COLO668 (cell line): Measurements from ENCODE around the gene NDFIP2.

ENCODE experiments used
- DNase-seq: peaks from one replicate; lab custom pipeline; 2025; ENCODE audit not compliant: unreplicated experiment; lab: John Stamatoyannopoulos, UW

The NDFIP2 gene

DNA sequence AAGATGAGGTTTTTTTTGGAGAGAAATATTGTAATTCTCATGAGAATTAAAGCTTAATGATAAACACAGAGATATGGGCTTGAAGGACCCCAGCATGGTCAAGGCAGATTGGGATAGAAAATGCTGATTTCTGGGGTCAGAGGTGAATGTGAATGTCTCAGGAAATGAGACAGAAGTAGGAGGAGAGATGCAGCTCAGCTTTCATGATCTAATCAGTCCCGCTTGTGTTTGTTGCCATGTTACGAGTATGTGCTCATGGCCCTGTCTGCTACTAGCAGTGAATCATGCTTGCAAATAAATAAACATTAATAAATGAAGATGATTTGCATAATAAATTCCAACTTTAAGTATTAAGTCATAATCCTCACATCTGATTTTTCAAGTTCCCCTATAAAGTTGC lies 23.0 kb upstream of the NDFIP2 start:
- DNase-seq = no peak

DNA sequence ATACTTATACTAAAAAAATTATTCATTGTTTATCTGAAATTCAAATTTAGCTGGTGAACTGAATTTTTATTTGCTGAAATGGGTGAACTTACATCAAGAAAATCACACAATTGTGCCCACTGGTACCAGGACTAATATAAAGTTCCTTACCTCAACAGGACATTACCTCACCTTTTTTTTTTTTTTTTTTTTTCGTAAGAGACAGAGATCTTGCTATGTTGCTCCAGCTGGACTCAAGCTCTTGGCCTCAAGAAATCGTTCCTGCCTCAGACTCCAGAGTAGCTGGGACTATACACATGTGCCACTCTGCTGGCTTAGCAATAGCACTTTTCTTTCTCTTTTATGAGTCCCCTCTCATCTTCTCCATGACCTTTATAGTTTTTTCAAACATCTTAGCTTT lies 22.5 kb upstream of the NDFIP2 start:
- DNase-seq = no peak

DNA sequence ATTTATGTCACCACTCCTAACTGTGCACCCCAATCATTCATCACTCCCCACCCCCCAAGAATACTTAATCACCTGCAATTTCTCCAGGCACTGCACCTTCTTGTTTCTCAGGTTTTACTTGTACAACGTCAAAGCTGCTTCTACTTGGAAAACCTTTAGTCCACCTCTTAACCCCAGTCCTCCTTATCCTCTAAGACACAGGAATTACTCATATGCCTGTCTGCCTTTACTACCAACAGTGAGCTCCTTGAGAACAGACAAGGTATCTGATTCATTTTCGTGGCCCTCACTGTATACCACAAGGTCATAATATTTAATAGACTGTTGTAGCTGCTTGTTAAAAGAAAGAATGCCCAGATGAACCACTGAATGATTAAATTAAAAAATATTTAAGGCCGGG lies 21.0 kb upstream of the NDFIP2 start:
- DNase-seq = no peak

DNA sequence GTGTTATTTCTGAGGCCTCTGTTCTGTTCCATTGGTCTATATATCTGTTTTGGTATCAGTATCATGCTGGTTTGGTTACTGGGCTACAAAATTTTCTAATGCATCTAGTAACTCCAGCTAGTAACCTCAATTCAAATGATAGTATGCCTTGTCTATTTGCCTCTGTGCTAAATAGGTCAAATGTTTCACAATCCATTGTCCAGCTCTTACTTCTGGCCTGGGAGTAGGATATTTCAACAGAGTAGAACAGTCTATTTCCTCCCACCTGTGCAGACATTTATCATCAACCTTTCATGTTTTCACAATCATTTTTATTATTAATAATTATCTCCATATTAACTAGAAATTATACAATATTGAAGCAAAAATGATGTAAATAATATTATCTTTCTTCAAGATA lies 18.1 kb upstream of the NDFIP2 start:
- no peak for DNase-seq

DNA sequence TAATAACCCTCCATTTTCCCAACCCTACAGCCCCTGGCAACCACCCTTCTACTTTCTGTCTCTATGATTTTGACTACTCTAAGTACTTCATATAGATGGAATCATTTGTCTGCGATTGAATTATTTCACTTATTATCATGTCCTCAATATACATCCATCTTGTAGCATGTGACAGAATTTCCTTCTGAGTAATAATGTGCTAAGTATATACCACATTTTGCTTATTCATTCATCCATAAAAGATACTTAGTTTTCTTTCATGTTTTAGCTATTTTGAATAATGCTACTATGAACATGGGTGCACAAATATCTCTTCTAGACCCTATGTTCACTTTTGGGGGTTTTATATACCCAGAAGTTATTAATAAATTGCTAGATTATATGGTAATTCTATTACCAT lies 17.4 kb upstream of the NDFIP2 start:
- DNase-seq = no peak

DNA sequence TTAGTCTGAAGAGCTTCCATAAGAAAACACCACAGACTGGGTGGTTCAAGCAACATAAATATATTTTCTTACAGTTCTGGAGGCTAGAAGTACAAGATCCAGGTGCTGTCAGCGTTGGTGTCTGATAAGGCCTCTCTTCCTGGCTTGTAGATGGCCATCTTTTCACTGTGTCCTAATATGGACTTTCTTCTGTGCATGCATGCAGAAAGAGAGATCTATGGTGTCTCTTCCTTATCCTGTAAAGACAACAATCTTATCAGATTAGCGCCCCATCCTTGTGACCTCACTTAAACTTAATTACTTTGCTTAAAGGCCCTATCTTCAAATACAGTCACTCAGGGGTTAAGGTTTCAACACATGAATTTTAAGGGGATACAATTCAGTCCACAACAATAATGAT lies 14.1 kb upstream of the NDFIP2 start:
- no peak for DNase-seq

DNA sequence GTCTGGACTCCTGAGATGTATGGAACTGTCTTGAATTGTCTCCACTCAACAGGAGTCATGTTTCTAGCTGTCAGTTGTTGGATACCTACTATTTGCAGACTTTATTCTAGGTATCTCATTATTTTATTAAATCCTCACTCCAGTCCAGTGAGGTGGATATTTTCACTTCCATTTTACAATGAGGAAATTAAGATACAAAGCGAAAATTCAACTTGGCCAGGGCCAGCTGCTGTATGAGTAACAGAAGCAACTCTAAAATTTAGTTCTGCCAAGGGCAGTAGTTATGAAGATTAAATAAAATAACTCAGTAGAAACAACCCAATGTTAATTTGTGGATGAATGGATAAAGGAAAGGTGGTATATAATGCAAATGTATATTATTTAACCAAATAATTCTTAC lies 12.6 kb upstream of the NDFIP2 start:
- DNase-seq = no peak

DNA sequence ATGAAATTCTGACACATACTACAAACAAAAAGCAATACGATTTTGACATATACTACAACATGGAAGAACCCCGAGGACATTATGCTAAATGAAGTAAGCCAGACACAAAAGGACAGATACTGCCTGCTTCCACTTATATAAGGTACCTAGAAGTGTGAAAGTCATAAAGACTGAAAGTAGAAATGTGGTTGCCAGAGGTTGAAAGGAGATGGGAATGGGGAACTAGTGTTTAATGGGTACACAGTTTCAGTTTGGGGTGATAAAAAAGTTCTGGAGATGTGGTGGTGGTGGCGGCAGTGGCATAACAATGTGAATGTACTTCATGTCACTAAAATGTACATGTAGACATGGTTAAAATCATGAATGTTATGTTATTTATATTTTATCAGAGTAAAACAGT lies 12.1 kb upstream of the NDFIP2 start:
- DNase-seq = no peak

DNA sequence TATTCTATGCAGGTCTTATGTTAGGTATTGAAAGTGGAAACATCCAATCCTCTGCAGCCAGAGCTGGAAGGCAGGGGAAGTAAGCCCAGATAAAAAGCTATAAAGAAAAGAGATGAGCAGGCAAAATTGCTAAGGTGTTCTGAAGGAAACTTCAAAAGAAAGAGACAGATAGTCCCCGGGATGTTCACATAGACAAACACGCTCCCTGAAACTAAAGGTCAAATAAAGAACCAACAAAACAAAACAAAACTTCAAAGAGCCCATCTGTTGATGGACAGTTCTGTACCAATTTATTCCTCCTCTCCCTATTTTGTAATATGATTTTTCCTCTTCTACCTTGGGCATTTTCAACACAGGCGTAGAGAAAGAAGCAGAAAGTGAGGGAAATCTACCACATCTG lies 11.3 kb upstream of the NDFIP2 start:
- no peak for DNase-seq

DNA sequence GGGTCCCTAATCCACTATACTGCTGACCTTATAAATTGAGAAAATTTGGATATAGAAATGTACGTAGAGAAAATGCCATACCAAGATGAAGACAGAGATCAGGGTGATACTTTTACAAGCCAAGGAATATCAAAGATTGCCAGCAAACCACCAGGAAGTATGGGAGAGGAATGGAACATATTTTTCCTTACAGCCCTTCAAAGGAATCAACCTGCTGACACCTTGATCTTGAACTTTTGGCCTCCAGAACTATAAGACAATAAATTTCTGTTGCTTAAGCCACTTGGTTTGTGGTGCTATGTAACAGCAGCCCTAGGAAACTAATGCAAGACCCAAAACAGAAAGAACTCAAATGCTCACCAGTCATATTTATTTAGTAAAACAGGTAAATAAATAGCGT lies 10.3 kb upstream of the NDFIP2 start:
- no peak for DNase-seq

DNA sequence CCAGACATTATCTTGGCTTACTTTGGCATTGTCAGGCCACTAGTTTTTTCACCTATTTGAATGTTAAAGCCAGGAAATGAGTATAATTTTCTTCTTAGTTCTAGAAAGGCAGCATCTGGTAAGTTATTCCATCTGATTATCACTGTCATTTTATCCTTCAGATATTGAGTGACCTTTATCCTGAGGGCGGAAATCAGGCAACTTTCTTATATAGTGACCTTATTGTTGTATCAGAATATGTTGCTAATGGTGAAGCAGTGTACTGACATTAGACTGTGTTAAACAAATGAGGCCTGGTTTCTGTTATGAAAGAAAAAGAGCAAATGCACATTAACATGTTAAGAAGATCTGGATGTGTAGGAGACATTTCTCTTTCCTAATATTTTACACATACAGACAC lies 5.4 kb upstream of the NDFIP2 start:
- no peak for DNase-seq

DNA sequence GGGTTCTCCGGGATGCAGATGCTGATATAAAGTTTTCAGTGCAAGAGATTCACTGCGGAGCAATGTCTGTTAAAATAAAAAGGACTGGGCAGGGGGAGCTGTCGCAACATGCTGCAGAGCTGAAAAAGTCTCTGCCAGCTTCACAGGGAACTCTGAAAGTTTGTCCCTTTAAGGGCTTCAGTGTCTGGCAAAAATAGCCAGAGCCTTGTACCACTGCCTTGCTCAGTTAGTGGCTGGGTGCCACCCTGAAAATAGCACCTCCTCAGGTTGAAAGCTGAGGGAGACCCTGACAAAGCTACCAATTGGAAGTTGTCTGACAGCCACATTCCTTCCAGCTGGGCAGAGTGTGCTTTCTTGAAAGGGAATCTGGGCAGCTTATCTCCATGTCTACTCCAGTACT lies 3.0 kb upstream of the NDFIP2 start:
- DNase-seq = no peak

DNA sequence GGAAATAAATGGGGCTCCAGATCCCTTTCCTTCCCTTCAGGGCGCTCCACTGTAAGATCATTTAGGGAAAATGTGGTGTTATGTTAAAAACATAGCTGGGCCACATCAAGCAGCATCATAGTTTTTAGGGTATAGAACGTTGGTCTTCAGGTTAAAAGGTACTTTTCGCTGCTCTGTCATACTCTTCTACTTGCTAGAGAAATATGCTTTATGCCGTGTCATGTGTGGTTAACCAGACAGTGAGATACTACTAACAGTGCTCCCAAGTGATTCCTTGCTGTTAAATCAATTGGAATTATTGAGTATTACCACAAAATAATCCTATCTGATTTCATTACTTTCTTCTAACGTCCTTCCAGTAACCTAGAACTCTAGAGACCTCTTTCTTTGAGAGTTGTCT lies 1.1 kb upstream of the NDFIP2 start:
- no peak for DNase-seq

DNA sequence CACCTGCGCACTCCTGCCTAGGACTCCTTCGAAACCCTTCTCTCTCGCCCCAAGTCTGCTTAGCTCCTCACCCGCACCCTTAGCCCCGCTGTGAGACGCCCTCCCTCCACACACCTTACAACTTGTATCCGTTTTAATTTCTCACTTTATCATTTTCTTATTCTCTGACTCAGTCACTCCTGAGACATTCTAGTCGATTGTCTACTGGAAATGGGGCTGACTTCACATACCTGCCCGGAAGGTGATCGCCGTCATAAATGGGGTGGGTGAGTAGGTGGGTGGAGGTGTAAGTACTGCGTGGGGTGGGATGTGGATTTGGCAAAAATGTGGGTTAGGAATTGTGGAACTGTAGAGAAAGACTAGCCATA lies 714 bp downstream of the NDFIP2 start:
- DNase-seq = peak; percentile 61

DNA sequence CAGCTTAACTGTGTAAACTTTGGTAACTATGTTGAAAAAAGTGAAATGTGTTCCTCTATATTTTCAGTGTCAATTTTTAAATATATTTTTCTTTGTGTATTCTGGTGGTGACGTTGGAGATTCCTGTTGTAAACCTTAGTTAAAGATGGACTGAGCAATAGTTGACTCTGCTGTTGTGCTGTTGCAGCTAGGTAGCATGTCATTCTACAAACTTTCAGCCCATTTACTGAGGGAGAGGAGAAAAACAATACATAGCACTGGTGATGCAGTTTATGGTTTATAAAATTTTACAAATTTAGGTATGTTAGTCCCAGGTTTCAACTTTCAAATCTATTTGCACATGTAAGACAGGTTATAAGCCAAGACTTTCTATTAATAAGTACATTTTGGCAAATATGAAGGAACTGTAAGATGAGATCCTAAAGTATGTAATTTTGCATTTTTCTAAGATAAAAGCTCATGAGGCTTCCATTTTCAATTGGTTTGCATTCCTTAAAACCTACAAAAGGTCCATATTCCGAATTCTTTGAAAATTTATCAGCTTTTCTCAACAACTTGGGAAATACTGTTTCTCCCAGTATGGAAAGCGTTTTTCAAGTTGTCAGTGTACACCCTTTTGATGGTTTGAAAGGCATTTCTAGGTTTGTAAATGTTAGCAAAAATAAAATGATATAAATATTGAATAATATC lies 1.5 kb downstream of the NDFIP2 start:
- DNase-seq = no peak

DNA sequence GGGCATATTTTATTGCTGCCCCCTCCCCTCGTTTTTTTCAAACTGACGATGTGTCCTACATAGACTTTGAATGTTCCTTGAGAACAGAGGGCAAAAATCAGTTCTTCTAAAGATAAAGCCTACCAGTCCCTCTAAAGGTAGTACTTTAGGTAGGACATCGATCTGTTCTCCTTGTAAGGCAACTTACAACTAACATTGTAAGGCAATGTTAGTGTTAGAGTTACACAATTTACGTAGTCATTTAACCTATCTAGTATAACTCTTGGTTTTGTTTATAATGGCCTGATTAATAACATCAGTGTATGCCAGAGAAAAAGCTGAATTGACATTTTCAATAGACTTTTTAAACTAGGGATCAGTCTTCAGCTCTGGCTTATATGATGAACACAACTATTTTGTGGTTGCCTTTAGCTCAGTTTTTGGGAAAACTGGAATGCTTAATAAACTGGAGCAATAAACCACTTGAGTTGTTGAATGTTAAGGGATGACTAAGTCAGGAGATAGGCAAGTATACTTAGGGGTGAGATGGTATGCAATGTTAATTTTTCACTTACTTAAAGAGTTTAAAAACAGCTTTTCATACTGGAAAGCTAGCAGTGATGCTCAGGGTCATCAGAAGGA lies 2.2 kb downstream of the NDFIP2 start:
- DNase-seq = no peak

DNA sequence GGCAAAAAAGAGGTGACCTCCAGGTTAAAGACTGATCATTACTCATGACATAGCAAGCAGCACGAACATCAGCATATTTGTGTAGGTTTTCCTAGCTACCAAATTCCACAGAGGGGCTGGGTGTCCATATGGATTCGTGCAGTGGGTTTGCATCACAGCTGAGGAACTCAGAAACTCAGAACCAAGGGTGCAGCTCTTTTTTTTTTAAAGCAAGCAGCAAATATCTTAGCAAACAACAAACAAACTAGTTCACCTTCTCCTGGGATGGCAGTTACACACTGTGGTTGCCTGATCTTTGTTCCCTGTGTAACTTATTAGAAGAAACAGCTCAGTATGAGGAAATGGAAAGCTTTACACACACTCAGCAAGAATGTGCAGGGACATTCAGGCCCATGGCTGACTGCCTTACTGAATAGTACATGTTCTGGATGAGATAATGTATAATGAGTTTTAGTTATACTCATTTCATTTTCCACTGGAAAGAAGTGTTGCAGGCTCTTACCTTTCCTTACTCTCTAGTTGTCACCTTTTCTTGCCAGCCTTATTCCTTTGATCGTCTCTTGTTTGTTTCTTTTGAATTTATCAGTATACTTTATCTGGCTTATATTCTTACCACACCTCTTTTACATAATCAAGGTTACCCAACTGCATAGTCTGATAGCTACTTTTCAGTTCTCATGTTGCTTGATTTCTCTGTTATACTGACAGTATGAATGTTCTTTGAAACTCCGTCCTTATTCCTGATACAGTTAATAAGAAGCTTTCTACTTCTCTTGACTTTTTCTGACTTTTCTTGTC lies 4.3 kb downstream of the NDFIP2 start:
- DNase-seq = no peak

DNA sequence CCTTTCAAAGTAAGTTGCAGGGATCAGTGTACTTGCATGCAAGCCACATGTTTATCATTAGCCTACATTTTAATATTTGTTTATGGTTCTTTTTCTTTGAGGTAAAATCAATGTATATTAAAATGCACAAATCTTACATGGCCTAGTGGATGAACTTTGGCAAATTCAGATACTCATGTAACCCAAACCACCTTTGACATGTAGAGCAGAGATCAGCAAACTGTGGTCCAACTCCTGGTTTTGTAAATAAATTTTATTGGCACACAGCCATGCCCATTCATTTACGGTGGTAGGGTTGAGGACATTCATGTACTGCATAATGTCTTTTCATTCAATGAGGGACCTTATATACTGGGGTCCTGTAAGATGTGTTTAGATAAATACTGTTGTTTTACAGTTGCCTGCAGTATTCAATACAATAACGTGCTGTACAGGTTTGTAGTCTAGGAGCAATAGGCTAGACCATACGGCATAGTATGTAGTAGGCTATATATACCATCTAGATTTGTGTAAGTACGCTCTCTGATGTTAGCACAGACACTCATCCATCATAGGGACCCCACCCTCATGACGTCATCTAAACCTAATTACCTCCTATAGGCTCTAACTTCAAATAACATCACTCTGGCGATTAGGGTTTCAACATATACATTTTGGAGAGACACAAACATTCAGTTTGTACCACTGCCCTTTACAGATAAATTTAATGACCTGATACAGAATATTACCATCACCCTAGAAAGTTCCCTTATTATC lies 5.7 kb downstream of the NDFIP2 start:
- no peak for DNase-seq

DNA sequence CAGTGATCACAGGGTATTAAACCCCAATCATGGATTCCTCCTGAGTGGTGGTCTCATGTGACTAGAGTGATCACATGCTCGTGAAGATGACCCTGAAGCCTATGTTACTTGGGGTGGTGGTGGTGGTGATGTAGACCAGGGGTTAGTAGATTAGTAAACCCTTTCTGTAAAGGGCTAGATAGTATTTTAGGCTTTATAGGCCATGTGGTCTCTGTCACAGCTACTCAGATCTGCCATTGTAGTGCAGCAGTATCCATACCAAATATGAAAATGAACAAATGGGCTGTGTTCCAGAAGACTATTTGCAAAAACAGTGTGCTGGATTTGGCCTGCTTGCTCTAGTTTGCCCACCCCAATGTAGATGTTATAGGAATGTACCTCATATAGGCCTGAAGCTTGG lies 9.4 kb downstream of the NDFIP2 start:
- no peak for DNase-seq

DNA sequence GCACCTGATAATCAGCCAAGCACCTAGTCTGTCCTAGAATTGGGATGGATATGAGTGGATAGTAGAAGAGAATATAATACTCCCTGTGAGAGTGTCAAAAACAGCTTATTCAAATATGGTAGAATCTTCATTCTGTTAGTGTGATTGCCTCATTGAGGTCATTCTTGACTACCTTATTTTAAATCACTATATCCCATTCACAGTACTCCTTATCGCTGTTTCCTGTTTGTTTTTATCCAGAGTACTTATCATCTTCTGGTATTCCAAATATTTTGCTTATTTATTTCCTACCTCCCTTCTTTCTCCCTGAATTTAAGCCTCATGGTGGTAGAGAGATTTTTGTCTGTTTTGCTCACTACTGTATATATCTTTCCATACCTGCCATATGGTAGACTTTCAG lies 9.9 kb downstream of the NDFIP2 start:
- no peak for DNase-seq

DNA sequence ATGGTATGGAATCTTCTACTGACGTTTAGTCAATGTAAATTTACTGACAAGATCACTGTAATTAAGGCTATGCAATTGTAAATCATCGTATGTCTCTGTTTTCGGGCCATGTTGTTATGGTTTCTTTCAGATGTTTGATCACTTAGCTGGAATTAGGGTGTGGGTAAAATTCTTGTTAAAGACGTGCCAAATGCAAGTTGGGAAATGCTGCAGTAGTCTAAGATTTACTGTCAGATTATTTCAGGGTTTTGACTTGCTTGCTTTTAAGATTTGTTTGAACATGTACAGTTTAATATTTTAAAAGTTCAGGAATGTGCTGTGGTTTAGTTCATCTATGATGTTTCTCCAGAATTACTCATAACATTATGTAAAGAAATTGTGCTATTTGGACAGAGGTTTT lies 10.8 kb downstream of the NDFIP2 start:
- DNase-seq = no peak

DNA sequence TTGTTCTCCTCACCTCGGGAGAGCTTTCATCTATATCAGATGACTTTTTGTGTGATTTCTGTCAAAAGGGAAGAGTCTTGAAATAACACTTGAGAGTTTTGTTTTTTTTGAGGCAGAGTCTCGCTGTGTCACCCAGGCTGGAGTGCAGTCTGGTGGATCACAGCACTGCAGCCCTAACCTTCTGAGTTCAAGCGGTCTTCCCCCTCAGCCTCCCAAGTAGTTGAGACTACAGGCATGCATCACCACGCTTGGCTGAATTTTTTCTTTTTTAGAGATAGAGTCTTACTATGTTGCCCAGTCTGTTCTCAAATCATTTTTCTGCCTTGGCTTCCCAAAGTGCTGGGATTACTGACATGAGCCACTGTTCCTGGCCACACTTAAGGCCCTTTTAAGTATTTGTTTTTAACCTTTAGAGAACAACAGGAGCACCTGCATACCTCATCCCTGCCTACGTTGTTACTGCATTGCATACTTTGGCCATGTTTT lies 11.4 kb downstream of the NDFIP2 start:
- DNase-seq = no peak
